Measurements from ENCODE around the gene NCOA6. TPM values are rescaled to one million over a fixed set of nuclear protein-coding genes. Genes with fewer than 3 reads are reported as not detected.

The NCOA6 gene
- total and polyA plus RNA-seq, 2 of the 4 experiments (the other 2 are of a cell fraction), result 3.6 to 13.1 TPM

GRCh38 chr20:34747479-34747878, 78.0 kb downstream of the NCOA6 start:
- Histone ChIP-seq H3K4me1 (ENCODE audit: control insufficient read depth, insufficient read depth, low read length) (peaks cover 13% of the 10 kb centered on the region), H3K9ac (ENCODE audit: low read depth, low read length) (no peak overlapping the region), H3K4me2 (ENCODE audit: low read depth, low read length) (no peak overlapping the region), H2BK5ac (ENCODE audit: low read depth, low read length, poor library complexity, severe bottlenecking) (no peak overlapping the region), H2BK20ac (ENCODE audit: low read depth, low read length) (no peak overlapping the region), H3K23ac (ENCODE audit: low read depth, low read length) (no peak overlapping the region), H2AK9ac (replicated peaks; ENCODE audit: low read depth, low read length, poor library complexity) (no peak overlapping the region), H4K8ac (ENCODE audit: low read depth in 2 of 2, low read length in 2 of 2) (no peak overlapping the region), H3K27me3 (ENCODE audit: control insufficient read depth, insufficient read depth, low read length) (no peaks in the 10 kb centered on the region), H3K9me1 (ENCODE audit: insufficient read depth, low read length) (peaks cover 13% of the 10 kb centered on the region), H2BK15ac (ENCODE audit: low read depth, low read length) (no peak overlapping the region), H3K36me3 (ENCODE audit: control insufficient read depth, insufficient read depth, low read length) (peaks cover 31% of the 10 kb centered on the region), H3K4me3 (ENCODE audit: insufficient read depth, low read depth, low read length) (no peak overlapping the region), H3K9me3 (ENCODE audit: control insufficient read depth, insufficient read depth, low read length) (no peaks in the 10 kb centered on the region), H4K5ac (ENCODE audit: low read depth, low read length) (no peak overlapping the region), H4K20me1 (ENCODE audit: insufficient read depth, low read length) (no peaks in the 10 kb centered on the region), H2AK5ac (ENCODE audit: low read depth, low read length) (no peak overlapping the region), H4K91ac (ENCODE audit: insufficient read depth, low read depth, low read length) (no peak overlapping the region), H2AFZ (replicated peaks; ENCODE audit: low read length, poor library complexity) (no peak overlapping the region), H3K14ac (replicated peaks; ENCODE audit: low read depth, low read length) (no peak overlapping the region), H3K56ac (ENCODE audit: extremely low read depth, insufficient read depth, low read length) (no peak overlapping the region), H3K4ac (ENCODE audit: low read depth, low read length) (no peak overlapping the region), H3K27ac (ENCODE audit: insufficient read depth, low read length) (no peak overlapping the region), H3K18ac (ENCODE audit: low read depth, low read length) (no peak overlapping the region; the same call in 1 of the 2 replicates), H2BK120ac (ENCODE audit: low read depth, low read length) (no peak overlapping the region), H3K79me1 (ENCODE audit: low read depth in 1 of 2, low read length in 2 of 2) (peaks cover 13 to 15% of the 10 kb centered on the region in 2 experiments; a peak in 3 of 4 replicates)
- BruUV-seq (replicated peaks), result no TSS peak
- POLR2A ChIA-PET (ENCODE audit: unreplicated experiment), result no interaction called here
- CTCF ChIA-PET, result interaction anchor here (1.1 kb wide), 1 partner anchor 15 kb away, joined by 3 read pairs; no protein-coding TSS in a partner anchor
- no peak for DNase-seq
- no CpG with 5 or more reads among the region's 2 CpGs for WGBS, 2 experiments (ENCODE audit: extremely low coverage in 2 of 2, insufficient read length in 1 of 2)
- TF ChIP-seq SMC3 (IDR thresholded peaks at IDR 0.05; ENCODE audit: low read depth, low read length), result no peak
- no peak for TF ChIP-seq CTCF (conservative IDR thresholded peaks at IDR 0.05; ENCODE audit: low read depth, low read length)
- TF ChIP-seq RCOR1 (IDR thresholded peaks at IDR 0.05; ENCODE audit: insufficient replicate concordance, low read length), result no peak
- no peak for TF ChIP-seq MAZ (IDR thresholded peaks at IDR 0.05; ENCODE audit: borderline replicate concordance, low read depth, low read length)
- no peak for TF ChIP-seq CHD1 (IDR thresholded peaks at IDR 0.05; ENCODE audit: low read depth, low read length)
- dilution Hi-C loops (cut with HindIII; ENCODE audit: low sequenced_read_pairs, unreplicated experiment), result no loop called here
- in situ Hi-C loops (cut with MboI; ENCODE audit: low sequenced_read_pairs), result no loop called here
- intact Hi-C loops (cut with micrococcal nuclease), result no loop called here
- ATAC-seq (ENCODE audit: low read depth), result no peak
